Esophagus squamous epithelium (tissue), 4 donors: ENCODE results near the gene TULP1.

ENCODE experiments used
- POLR2A ChIP-seq, 4 donors: fragments of 450-650 bp; IDR thresholded peaks; one replicate each; pipeline ENCODE4 v1.6.1; 2017; ENCODE audit warnings: antibody characterized with exemption in 4 of 4, mild to moderate bottlenecking in 4 of 4, moderate library complexity in 3 of 4
- TF ChIP-seq, protein P1 (sequence below), 6 experiments: fragments of 450-650 bp in 4 of 6; fragments of 200-600 bp in 2 of 6; sonication (generic) in 2 of 6; IDR thresholded peaks; one replicate each; pipeline ENCODE4 v1.5.1; 2016 to 2019; ENCODE audit warnings: antibody characterized with exemption in 6 of 6, mild to moderate bottlenecking in 4 of 6, moderate library complexity in 4 of 6

DNA sequence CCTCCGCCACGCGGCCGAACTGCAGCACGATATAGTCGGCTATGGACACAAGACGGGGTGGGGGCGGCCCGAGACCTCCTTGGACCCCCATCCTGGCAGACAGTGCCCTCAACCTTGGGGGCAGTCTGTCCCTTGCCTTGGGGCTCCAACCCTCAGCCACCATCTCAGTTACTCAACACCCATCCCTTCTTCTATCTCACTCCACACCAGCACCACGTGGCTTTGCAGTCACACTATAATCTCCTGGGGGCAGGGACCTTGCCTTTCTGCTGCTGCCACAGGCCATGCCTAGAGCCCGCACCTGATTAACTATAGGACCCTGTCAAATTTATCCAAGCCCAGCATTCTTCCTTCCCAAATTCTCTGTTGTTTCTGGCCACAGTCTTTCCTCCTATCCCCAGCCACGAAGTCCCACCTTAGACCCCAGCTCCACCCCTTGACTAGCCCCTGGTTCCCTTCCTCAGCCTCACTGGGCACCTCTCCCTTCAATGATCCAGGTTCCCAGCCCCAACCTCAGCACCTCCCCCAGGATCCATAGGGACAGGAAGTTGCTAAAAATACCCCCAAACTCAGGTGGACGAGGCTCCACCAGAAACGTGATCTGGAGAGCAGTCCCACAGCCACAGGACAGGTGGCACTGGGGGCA, 14.2 kb downstream of the TULP1 start:
- TF ChIP-seq, protein P1, sequence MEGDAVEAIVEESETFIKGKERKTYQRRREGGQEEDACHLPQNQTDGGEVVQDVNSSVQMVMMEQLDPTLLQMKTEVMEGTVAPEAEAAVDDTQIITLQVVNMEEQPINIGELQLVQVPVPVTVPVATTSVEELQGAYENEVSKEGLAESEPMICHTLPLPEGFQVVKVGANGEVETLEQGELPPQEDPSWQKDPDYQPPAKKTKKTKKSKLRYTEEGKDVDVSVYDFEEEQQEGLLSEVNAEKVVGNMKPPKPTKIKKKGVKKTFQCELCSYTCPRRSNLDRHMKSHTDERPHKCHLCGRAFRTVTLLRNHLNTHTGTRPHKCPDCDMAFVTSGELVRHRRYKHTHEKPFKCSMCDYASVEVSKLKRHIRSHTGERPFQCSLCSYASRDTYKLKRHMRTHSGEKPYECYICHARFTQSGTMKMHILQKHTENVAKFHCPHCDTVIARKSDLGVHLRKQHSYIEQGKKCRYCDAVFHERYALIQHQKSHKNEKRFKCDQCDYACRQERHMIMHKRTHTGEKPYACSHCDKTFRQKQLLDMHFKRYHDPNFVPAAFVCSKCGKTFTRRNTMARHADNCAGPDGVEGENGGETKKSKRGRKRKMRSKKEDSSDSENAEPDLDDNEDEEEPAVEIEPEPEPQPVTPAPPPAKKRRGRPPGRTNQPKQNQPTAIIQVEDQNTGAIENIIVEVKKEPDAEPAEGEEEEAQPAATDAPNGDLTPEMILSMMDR (IDR thresholded peaks at IDR 0.05), result no peak
- no peak for TF ChIP-seq POLR2A (IDR thresholded peaks at IDR 0.05)
